CD4-positive, alpha-beta T cell (primary cell): ENCODE data around the gene CTIF. TPM values are rescaled to one million over a fixed set of nuclear protein-coding genes. Genes with fewer than 3 reads are reported as not detected.

Experiments
- ATAC-seq: fragments of 200-7000 bp; cut with Tn5 transposase; one replicate; pipeline ENCODE4 v1.10.0; 2022; ENCODE audit warnings: mild to moderate bottlenecking; ENCODE audit not compliant: poor library complexity
- CTCF ChIA-PET: fragments of 350-600 bp; sonication (Branson Sonifier 250); formaldehyde crosslinking; loops from one replicate; lab custom pipeline; 2021; ENCODE audit warnings: antibody characterized with exemption, inconsistent platforms; lab: Charles Lee
- POLR2A ChIA-PET: fragments of 350-600 bp; sonication (Branson Sonifier 250); formaldehyde crosslinking; loops from one replicate; lab custom pipeline; 2021; ENCODE audit warnings: antibody characterized with exemption, inconsistent platforms; lab: Charles Lee
- DNase-seq, 14 experiments: peaks; one replicate each; pipeline ENCODE4 v3.0.0-alpha.2; 2013 to 2020; ENCODE audit warnings: mixed read lengths in 2 of 14
- H3K27ac ChIP-seq, 2 donors: one replicate each; pipeline versions ENCODE4 v1.5.1 to v1.7.0; 2013; ENCODE audit warnings: low read length in 2 of 2, low read depth in 1 of 2, mild to moderate bottlenecking in 1 of 2
- H3K27me3 ChIP-seq, 2 experiments: 1 replicate in 1 of 2; 2 replicates in 1 of 2; pipeline versions ENCODE4 v1.6.1 to v1.7.0; 2013; ENCODE audit warnings: low read length in 2 of 2, control low read depth in 1 of 2, mild to moderate bottlenecking in 1 of 2, moderate library complexity in 1 of 2; ENCODE audit not compliant: insufficient read depth in 2 of 2, control insufficient read depth in 1 of 2
- H3K36me3 ChIP-seq: one replicate; pipeline ENCODE4 v1.6.1; 2013; ENCODE audit warnings: low read length, control low read depth; ENCODE audit not compliant: insufficient read depth
- H3K4me1 ChIP-seq: one replicate; pipeline ENCODE4 v1.6.1; 2013; ENCODE audit warnings: low read length, control low read depth; ENCODE audit not compliant: insufficient read depth
- H3K4me3 ChIP-seq: one replicate; pipeline ENCODE4 v1.5.1; 2013; ENCODE audit warnings: mild to moderate bottlenecking, low read length, moderate library complexity
- H3K9me3 ChIP-seq, 2 experiments: 1 replicate in 1 of 2; 2 replicates in 1 of 2; pipeline versions ENCODE4 v1.6.1 to v1.7.0; 2013; ENCODE audit warnings: low read length in 2 of 2, mild to moderate bottlenecking in 2 of 2, control low read depth in 1 of 2, moderate library complexity in 1 of 2; ENCODE audit not compliant: control insufficient read depth in 1 of 2, insufficient read depth in 1 of 2
- H3K27ac Mint-ChIP-seq: one replicate; pipeline ENCODE4 v1.8.0; 2020; ENCODE audit warnings: mixed read lengths
- H3K27me3 Mint-ChIP-seq: one replicate; pipeline ENCODE4 v1.8.0; 2021; ENCODE audit warnings: mixed read lengths
- H3K36me3 Mint-ChIP-seq: one replicate; pipeline ENCODE4 v1.8.0; 2021; ENCODE audit warnings: low read depth, mixed read lengths
- H3K4me1 Mint-ChIP-seq: one replicate; pipeline ENCODE4 v1.8.0; 2021; ENCODE audit warnings: low read depth, mixed read lengths
- H3K4me3 Mint-ChIP-seq: one replicate; pipeline ENCODE4 v1.8.0; 2020; ENCODE audit warnings: mild to moderate bottlenecking, mixed read lengths
- H3K9me3 Mint-ChIP-seq: one replicate; pipeline ENCODE4 v1.8.0; 2020; ENCODE audit warnings: mixed read lengths
- intact Hi-C, 2 experiments: fragments of 100-400 bp; cut with DNase I in 1 of 2; cut with micrococcal nuclease in 1 of 2; formaldehyde crosslinking; loops; one replicate each; pipeline versions ENCODE4 v1.15.1 to v1.9.0; 2023 to 2025; cut with DNase I, micrococcal nuclease
- total RNA-seq, 174 experiments: library from RNA in 2 of 174; stranded (reverse) in 2 of 174; gene quantifications; one replicate each; pipeline ENCODE4 v1.2.3 and lab custom pipeline; 2021 to 2026
- TF ChIP-seq, protein P1 (sequence below): fragments of 200-600 bp; IDR thresholded peaks from one replicate; pipeline ENCODE4 v1.8.0; 2022; ENCODE audit warnings: antibody characterized with exemption, mild to moderate bottlenecking

CTIF gene
- total RNA-seq, 2 experiments from 2014 or later, result 1.1 to 2.9 TPM

DNA sequence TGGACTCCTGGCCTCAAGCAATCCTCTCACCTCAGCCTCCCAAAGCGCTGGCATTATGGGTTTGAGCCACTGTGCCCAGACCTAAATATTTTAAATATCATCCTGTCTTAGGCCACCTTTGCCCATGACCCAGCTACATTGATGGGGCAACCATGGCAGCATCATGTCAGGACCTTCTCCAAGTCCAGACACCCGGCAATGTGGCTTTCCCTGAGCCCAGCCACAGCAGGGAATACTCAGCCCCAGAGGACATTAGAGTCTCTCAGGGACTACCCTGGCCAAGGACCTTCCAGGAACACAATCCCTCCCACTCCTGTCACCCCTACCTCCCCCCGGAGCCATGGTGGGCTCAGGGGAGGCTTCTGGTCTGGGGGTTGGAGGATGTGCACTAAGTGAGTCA is 339.1 kb downstream of the CTIF start:
- TF ChIP-seq, protein P1, sequence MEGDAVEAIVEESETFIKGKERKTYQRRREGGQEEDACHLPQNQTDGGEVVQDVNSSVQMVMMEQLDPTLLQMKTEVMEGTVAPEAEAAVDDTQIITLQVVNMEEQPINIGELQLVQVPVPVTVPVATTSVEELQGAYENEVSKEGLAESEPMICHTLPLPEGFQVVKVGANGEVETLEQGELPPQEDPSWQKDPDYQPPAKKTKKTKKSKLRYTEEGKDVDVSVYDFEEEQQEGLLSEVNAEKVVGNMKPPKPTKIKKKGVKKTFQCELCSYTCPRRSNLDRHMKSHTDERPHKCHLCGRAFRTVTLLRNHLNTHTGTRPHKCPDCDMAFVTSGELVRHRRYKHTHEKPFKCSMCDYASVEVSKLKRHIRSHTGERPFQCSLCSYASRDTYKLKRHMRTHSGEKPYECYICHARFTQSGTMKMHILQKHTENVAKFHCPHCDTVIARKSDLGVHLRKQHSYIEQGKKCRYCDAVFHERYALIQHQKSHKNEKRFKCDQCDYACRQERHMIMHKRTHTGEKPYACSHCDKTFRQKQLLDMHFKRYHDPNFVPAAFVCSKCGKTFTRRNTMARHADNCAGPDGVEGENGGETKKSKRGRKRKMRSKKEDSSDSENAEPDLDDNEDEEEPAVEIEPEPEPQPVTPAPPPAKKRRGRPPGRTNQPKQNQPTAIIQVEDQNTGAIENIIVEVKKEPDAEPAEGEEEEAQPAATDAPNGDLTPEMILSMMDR, result no peak
- no peaks in the 10 kb centered on the region for H3K4me1 ChIP-seq
- CTCF ChIA-PET, result no interaction called here
- POLR2A ChIA-PET, result no interaction called here
- Mint-ChIP-seq H3K36me3 (no peaks in the 10 kb centered on the region), H3K9me3 (no peaks in the 10 kb centered on the region), H3K4me1 (peaks cover 9% of the 10 kb centered on the region), H3K27me3 (no peaks in the 10 kb centered on the region), H3K4me3 (no peak overlapping the region), H3K27ac (no peak overlapping the region)
- no peak overlapping the region for H3K27ac ChIP-seq
- no peak overlapping the region for H3K4me3 ChIP-seq
- H3K27me3 ChIP-seq, result no peaks in the 10 kb centered on the region
- intact Hi-C loops, result no loop called here
- DNase-seq (no peak), ATAC-seq (no peak)
- no peaks in the 10 kb centered on the region for H3K36me3 ChIP-seq
- H3K9me3 ChIP-seq, result no peaks in the 10 kb centered on the region

DNA sequence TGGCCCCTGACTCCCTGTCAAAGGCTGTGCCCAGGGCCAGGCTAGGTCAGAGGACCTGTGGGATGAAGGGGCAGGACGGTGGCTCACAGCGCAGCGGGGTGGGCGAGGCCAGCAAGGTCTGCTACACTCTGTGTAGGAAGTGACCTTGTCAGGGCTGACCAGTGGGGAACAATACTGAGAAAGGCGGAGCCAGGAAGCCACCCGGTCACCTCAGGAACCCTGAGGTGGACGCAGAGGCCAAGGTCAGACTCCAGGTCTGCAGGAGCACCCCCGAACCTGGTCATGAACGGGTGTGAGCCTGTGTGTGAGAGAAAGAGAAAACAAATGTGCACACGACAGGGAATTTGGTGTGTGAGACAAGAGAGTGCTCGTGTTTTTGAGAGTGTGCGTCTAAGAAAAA is 339.6 kb downstream of the CTIF start:
- no peaks in the 10 kb centered on the region for H3K4me1 ChIP-seq
- H3K4me3 Mint-ChIP-seq, result no peak overlapping the region
- H3K27ac ChIP-seq, result no peak overlapping the region
- H3K4me3 ChIP-seq, result no peak overlapping the region
- no peaks in the 10 kb centered on the region for H3K9me3 ChIP-seq
- H3K36me3 ChIP-seq, result no peaks in the 10 kb centered on the region
- no peaks in the 10 kb centered on the region for H3K36me3 Mint-ChIP-seq
- CTCF ChIA-PET, result no interaction called here
- peaks cover 9% of the 10 kb centered on the region for H3K4me1 Mint-ChIP-seq
- H3K27me3 ChIP-seq, result no peaks in the 10 kb centered on the region
- TF ChIP-seq, protein P1, result no peak
- H3K27me3 Mint-ChIP-seq, result no peaks in the 10 kb centered on the region
- DNase-seq (no peak), ATAC-seq (no peak)
- no peak overlapping the region for H3K27ac Mint-ChIP-seq
- no peaks in the 10 kb centered on the region for H3K9me3 Mint-ChIP-seq
- intact Hi-C loops, result no loop called here
- POLR2A ChIA-PET, result no interaction called here

DNA sequence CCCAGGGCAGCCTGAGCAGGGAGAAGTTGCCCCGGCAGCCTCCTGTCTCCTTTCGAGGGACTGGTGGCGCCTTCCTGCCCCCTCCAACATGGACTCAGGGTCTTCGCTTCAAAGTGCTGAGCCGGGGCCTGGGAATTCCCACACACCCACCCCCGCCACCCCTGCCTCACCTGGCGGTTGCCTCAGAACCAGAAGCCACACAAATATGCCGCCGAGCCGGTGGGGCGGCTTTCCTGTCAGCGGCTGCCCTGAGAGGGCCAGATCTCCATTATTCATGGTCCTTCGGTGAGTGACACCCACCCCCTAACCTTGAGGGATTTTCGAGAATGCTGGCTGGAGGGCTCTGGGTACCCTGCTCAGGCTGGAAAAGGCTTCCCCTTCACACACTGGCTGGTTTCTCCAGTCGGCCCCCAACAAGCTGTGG is 340.2 kb downstream of the CTIF start:
- peaks cover 9% of the 10 kb centered on the region for H3K4me1 Mint-ChIP-seq
- Histone ChIP-seq H3K27ac (no peak overlapping the region), H3K36me3 (no peaks in the 10 kb centered on the region), H3K4me3 (no peak overlapping the region), H3K4me1 (no peaks in the 10 kb centered on the region), H3K9me3 (no peaks in the 10 kb centered on the region), H3K27me3 (no peaks in the 10 kb centered on the region)
- no peaks in the 10 kb centered on the region for H3K27me3 Mint-ChIP-seq
- no peak overlapping the region for H3K27ac Mint-ChIP-seq
- intact Hi-C loops, result no loop called here
- no peak for ATAC-seq
- no peaks in the 10 kb centered on the region for H3K36me3 Mint-ChIP-seq
- DNase-seq, result no peak
- ChIA-PET POLR2A (no interaction called here), CTCF (no interaction called here)
- TF ChIP-seq, protein P1, result no peak
- H3K4me3 Mint-ChIP-seq, result no peak overlapping the region
- no peaks in the 10 kb centered on the region for H3K9me3 Mint-ChIP-seq
